A549 (cell line): Measurements from ENCODE around the gene GRIK5. TPM values are rescaled to one million over a fixed set of nuclear protein-coding genes. Genes with fewer than 3 reads are reported as not detected.
A peak's percentile ranks its signal among the peaks of the same experiment; 100 is the strongest.

Source experiments
- BHLHE40 ChIP-seq: IDR thresholded peaks from 2 replicates; pipeline ENCODE4 v1.6.1; 2012; ENCODE audit warnings: low read depth, low read length, inconsistent platforms
- CBX8 ChIP-seq: fragments of 200-600 bp; sonication (generic); IDR thresholded peaks from 2 replicates; pipeline ENCODE4 v1.6.1; 2016
- ESRRA ChIP-seq: fragments of 150-350 bp; IDR thresholded peaks from 2 replicates; pipeline ENCODE4 v1.6.1; 2014; ENCODE audit warnings: mild to moderate bottlenecking, low read length, borderline replicate concordance
- FOSB ChIP-seq: fragments of 250-450 bp; sonication (Bioruptor Pico); IDR thresholded peaks from 2 replicates; pipeline ENCODE4 v1.5.0; 2020; ENCODE audit warnings: mild to moderate bottlenecking, moderate library complexity
- FOXS1 ChIP-seq: fragments of 250-450 bp; sonication (Bioruptor Pico); IDR thresholded peaks from 2 replicates; pipeline ENCODE4 v1.5.0; 2020; ENCODE audit warnings: mild to moderate bottlenecking, moderate library complexity
- GATA3 ChIP-seq: IDR thresholded peaks from 2 replicates; pipeline ENCODE4 v1.6.1; 2012; ENCODE audit warnings: borderline replicate concordance
- HDAC2 ChIP-seq: fragments of 200-600 bp; sonication (generic); IDR thresholded peaks from 2 replicates; pipeline ENCODE4 v1.6.1; 2016
- HEYL ChIP-seq: fragments of 250-450 bp; sonication (Bioruptor Pico); IDR thresholded peaks from 2 replicates; pipeline ENCODE4 v1.8.0; 2021; ENCODE audit warnings: mild to moderate bottlenecking, moderate library complexity
- KDM5A ChIP-seq: fragments of 200-600 bp; sonication (generic); IDR thresholded peaks from 2 replicates; pipeline ENCODE4 v1.6.1; 2016; ENCODE audit warnings: antibody characterized with exemption, mild to moderate bottlenecking
- MYC ChIP-seq: IDR thresholded peaks from 2 replicates; pipeline ENCODE4 v1.6.1; 2012; ENCODE audit warnings: mild to moderate bottlenecking, inconsistent platforms, low read length, improper control_type of control experiment, borderline replicate concordance
- NFE2L2 ChIP-seq: fragments of 150-350 bp; conservative IDR thresholded peaks from 2 replicates; pipeline ENCODE4 v1.6.1; 2014; ENCODE audit warnings: low read length
- NPAS2 ChIP-seq: fragments of 250-450 bp; sonication (Bioruptor Pico); IDR thresholded peaks from 2 replicates; pipeline ENCODE4 v1.8.0; 2022; ENCODE audit warnings: mild to moderate bottlenecking, moderate library complexity, borderline replicate concordance
- PHF8 ChIP-seq: fragments of 200-600 bp; sonication (generic); IDR thresholded peaks from 2 replicates; pipeline ENCODE4 v1.6.1; 2016; ENCODE audit warnings: low read depth, mild to moderate bottlenecking, antibody characterized with exemption, moderate library complexity, borderline replicate concordance
- POLR2AphosphoS2 ChIP-seq: conservative IDR thresholded peaks from 2 replicates; pipeline ENCODE4 v1.6.1; 2012; ENCODE audit warnings: low read length, improper control_type of control experiment, inconsistent platforms
- RAD21 ChIP-seq, 2 experiments: fragments of >200 bp in 1 of 2; sonication (Bioruptor Twin) in 1 of 2; formaldehyde crosslinking in 1 of 2; IDR thresholded peaks in 1 of 2; conservative IDR thresholded peaks in 1 of 2; 2 replicates in 1 of 2; 3 replicates in 1 of 2; pipeline ENCODE4 v1.6.1; 2012 to 2018; ENCODE audit warnings: inconsistent platforms in 1 of 2
- RARB ChIP-seq: fragments of 250-450 bp; sonication (Bioruptor Pico); IDR thresholded peaks from 2 replicates; pipeline ENCODE4 v1.8.0; 2021; ENCODE audit warnings: mild to moderate bottlenecking, moderate library complexity
- RFX5 ChIP-seq: fragments of 450-650 bp; IDR thresholded peaks from 2 replicates; pipeline ENCODE4 v1.7.1; 2014; ENCODE audit warnings: antibody characterized with exemption, mild to moderate bottlenecking, moderate library complexity
- SREBF2 ChIP-seq: fragments of 450-650 bp; IDR thresholded peaks from 2 replicates; pipeline ENCODE4 v1.6.1; 2014; ENCODE audit warnings: mild to moderate bottlenecking, moderate library complexity
- ZC3H11A ChIP-seq: fragments of 450-650 bp; IDR thresholded peaks from 2 replicates; pipeline ENCODE4 v1.6.1; 2014; ENCODE audit warnings: antibody characterized with exemption, mild to moderate bottlenecking
- ZFP36 ChIP-seq: fragments of 450-650 bp; IDR thresholded peaks from 2 replicates; pipeline ENCODE4 v1.6.1; 2014; ENCODE audit warnings: borderline replicate concordance; ENCODE audit not compliant: partially characterized antibody
- ZSCAN20 ChIP-seq: fragments of 250-450 bp; sonication (Bioruptor Pico); IDR thresholded peaks from 2 replicates; pipeline ENCODE4 v1.8.0; 2022; ENCODE audit warnings: mild to moderate bottlenecking, moderate library complexity
- polyA plus RNA-seq, 4 experiments: library from polyadenylated mRNA; depleted of rRNA in 3 of 4; stranded (reverse); fragments of >200 nt; fragmentation: RNase III in 1 of 4; extraction: RNeasy Plus Mini Kit Qiagen cat#74134 plus additional on column Dnase treatment in 1 of 4; gene quantifications; 2 replicates in 3 of 4; 3 replicates in 1 of 4; pipeline ENCODE4 v1.2.3, GENCODE V29; 2011 to 2017
- TF ChIP-seq, protein P1 (sequence below): IDR thresholded peaks from 2 replicates; pipeline ENCODE4 v1.6.1; 2012; ENCODE audit warnings: low read depth, borderline replicate concordance
- TF ChIP-seq, protein P2 (sequence below): fragments of 450-650 bp; IDR thresholded peaks from 2 replicates; pipeline ENCODE4 v1.6.1; 2014; ENCODE audit warnings: antibody characterized with exemption
- TF ChIP-seq, protein P3 (sequence below): IDR thresholded peaks from 2 replicates; pipeline ENCODE4 v1.6.1; 2012
- TF ChIP-seq, protein P4 (sequence below): fragments of 250-450 bp; sonication (Bioruptor Pico); IDR thresholded peaks from 2 replicates; pipeline ENCODE4 v1.5.0; 2020; ENCODE audit warnings: low read depth, mild to moderate bottlenecking, moderate library complexity
- TF ChIP-seq, protein P5 (sequence below): fragments of 150-350 bp; IDR thresholded peaks from 2 replicates; pipeline ENCODE4 v1.6.1; 2014; ENCODE audit warnings: low read depth, mild to moderate bottlenecking, low read length

The GRIK5 gene
- polyA plus RNA-seq, 2 of the 4 experiments (the other 2 are of a cell fraction), result 0.22 to 0.54 TPM

DNA sequence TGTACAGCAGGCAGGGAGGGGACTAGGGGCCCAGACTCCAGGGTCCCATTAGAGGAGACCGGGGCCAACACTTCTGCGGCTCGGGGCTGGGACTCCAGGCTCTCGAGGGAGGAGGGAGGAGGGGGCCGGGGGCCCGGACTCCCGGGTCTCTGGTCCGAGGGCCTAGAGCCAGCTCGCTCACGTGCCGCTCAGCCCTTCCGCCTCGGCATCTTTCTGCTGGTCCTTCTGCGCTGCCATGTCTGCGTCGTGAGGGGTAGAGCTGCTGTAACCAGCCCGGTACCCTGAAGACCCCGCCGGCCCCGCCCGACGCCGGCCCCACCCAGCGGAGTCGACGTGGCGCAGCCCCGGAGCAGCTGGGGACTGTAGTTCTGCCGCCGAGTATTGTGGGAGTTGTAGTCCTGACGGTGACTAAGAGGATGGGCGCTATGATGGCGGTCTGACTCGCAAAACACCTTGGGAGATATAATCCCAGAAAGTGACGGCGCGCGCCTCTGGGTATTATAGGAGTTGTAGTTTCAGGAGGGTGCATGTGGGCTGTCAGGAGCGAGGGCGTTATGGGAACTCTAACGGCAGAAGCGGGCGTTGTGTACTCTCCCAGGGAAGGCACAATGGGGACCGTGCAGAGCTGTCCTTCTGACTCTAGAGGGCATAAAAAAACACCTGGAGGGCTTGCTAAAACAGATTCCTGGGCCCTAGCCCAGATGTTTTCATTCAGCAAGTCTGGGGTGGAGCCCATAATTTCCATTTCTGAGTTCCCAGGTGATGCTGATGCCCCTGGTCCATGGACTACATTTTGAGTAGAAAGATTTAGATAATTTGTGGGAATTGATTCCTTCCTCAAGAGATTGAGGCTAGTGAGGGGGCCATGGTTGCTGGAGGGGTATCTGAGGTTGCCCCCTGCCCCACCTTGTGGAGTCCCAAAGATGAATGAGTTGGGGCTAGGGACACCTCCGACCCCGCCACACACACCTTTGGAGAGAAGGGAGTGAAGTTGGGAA is 110.7 kb downstream of the GRIK5 start, which contains the start of gene RABAC1 (continued):
- TF ChIP-seq FOSB (CRISPR knock-in tag) (no peak), RARB (no peak), BHLHE40 (peak; percentile 64; the same call in 1 of the 2 replicates), RFX5 (no peak), SREBF2 (no peak), ZSCAN20 (no peak), PHF8 (peak; percentile 62; the same call in 1 of the 2 replicates), FOXS1 (no peak), HDAC2 (no peak), ZFP36 (no peak), ESRRA (no peak), ZC3H11A (no peak), HEYL (CRISPR knock-in tag) (no peak), CBX8 (no peak), MYC (peak; percentile 73; the same call in 1 of the 2 replicates), NFE2L2 (0 out of 2 replicates have a peak, but pooled peaks have one; percentile 4), POLR2AphosphoS2 (no peak), RAD21 (conservative IDR thresholded peaks at IDR 0.05 in 1 of 2, IDR thresholded peaks at IDR 0.05 in 1 of 2) (peak in 1 of 2 experiments; percentile 35; a peak in 1 of 5 replicates), KDM5A (no peak), GATA3 (0 out of 2 replicates have a peak, but pooled peaks have one; percentile 26), NPAS2 (no peak)
- TF ChIP-seq, protein P1, sequence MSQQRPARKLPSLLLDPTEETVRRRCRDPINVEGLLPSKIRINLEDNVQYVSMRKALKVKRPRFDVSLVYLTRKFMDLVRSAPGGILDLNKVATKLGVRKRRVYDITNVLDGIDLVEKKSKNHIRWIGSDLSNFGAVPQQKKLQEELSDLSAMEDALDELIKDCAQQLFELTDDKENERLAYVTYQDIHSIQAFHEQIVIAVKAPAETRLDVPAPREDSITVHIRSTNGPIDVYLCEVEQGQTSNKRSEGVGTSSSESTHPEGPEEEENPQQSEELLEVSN, result peak; percentile 23; the same call in 1 of the 2 replicates
- TF ChIP-seq, protein P2, sequence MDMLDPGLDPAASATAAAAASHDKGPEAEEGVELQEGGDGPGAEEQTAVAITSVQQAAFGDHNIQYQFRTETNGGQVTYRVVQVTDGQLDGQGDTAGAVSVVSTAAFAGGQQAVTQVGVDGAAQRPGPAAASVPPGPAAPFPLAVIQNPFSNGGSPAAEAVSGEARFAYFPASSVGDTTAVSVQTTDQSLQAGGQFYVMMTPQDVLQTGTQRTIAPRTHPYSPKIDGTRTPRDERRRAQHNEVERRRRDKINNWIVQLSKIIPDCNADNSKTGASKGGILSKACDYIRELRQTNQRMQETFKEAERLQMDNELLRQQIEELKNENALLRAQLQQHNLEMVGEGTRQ, result no peak; the same call in 1 of the 2 replicates
- TF ChIP-seq, protein P3, sequence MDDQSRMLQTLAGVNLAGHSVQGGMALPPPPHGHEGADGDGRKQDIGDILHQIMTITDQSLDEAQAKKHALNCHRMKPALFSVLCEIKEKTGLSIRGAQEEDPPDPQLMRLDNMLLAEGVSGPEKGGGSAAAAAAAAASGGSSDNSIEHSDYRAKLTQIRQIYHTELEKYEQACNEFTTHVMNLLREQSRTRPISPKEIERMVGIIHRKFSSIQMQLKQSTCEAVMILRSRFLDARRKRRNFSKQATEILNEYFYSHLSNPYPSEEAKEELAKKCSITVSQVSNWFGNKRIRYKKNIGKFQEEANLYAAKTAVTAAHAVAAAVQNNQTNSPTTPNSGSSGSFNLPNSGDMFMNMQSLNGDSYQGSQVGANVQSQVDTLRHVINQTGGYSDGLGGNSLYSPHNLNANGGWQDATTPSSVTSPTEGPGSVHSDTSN, result peak; percentile 49; the same call in 1 of the 2 replicates
- TF ChIP-seq, protein P4, sequence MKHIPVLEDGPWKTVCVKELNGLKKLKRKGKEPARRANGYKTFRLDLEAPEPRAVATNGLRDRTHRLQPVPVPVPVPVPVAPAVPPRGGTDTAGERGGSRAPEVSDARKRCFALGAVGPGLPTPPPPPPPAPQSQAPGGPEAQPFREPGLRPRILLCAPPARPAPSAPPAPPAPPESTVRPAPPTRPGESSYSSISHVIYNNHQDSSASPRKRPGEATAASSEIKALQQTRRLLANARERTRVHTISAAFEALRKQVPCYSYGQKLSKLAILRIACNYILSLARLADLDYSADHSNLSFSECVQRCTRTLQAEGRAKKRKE (CRISPR knock-in tag), result no peak
- TF ChIP-seq, protein P5, sequence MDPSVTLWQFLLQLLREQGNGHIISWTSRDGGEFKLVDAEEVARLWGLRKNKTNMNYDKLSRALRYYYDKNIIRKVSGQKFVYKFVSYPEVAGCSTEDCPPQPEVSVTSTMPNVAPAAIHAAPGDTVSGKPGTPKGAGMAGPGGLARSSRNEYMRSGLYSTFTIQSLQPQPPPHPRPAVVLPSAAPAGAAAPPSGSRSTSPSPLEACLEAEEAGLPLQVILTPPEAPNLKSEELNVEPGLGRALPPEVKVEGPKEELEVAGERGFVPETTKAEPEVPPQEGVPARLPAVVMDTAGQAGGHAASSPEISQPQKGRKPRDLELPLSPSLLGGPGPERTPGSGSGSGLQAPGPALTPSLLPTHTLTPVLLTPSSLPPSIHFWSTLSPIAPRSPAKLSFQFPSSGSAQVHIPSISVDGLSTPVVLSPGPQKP, result no peak
